Activated CD4-positive, alpha-beta T cell treated with anti-CD3 and anti-CD28 coated beads, Interleukin-2, amount 50 U/mL, for 1 hour (primary cell): ENCODE measurements around the gene EIF3F.
"Not testable (repeated sequence)": the region's sequence is repeated elsewhere in the genome, so short reads cannot be mapped to it uniquely, and the experiment has no call there.

Experiments
- DNase-seq: peaks from one replicate; pipeline ENCODE4 v3.0.0-alpha.2; 2020

Gene EIF3F, protein sequence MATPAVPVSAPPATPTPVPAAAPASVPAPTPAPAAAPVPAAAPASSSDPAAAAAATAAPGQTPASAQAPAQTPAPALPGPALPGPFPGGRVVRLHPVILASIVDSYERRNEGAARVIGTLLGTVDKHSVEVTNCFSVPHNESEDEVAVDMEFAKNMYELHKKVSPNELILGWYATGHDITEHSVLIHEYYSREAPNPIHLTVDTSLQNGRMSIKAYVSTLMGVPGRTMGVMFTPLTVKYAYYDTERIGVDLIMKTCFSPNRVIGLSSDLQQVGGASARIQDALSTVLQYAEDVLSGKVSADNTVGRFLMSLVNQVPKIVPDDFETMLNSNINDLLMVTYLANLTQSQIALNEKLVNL

DNA sequence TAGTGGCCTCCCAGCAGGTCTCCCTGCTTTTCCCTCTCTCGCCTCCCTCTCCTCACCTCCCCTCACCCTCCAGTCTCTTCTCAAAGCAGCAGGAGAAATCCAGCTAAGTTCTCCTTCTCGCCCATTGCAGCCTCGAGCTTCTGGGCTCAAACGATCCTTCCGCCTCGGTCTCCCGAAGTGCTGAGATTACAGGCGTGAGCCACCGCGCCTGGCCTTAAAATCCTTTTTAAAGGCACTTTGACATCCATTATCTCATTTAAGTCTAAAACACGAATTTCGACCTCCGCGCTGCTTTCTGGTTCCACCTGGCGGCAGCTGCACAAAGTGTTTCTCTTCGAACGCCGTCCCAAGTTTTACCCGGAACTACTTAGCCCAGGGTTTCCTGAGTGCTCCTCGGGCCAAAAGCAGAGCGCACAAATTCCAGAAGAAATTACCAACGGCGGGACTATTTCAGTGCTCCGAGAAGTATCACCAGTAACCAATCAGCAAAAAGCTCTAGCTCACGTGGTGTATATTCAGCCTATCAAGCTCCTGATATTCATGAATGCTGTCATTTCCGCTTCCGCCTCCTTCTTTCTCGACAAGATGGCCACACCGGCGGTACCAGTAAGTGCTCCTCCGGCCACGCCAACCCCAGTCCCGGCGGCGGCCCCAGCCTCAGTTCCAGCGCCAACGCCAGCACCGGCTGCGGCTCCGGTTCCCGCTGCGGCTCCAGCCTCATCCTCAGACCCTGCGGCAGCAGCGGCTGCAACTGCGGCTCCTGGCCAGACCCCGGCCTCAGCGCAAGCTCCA lies at the start of gene EIF3F:
EIF3F (plus strand) TSS at position 570 of the 792 bp plus-strand sequence; CDS start at position 586, 16 bp downstream.
- peak; percentile 84 for DNase-seq

DNA sequence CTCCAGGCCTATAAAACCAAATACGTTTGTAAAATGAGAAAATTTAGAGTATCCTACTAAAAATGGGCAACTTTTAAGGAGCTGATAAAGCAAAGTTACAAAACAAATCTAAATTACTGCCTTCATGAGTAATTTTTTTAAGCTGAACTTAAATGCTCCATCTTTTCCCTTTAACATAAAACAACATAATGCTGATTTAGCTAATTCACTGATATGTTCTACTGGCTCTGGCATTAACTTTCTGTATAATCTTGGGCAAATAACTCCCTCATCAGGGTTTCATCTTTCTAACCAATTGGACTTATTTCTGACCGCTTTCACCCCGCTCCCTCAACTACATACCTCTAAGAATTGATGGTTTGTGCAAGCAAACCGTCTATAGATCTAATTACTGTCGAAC lies 46.0 kb upstream of the EIF3F start:
- DNase-seq = no peak

DNA sequence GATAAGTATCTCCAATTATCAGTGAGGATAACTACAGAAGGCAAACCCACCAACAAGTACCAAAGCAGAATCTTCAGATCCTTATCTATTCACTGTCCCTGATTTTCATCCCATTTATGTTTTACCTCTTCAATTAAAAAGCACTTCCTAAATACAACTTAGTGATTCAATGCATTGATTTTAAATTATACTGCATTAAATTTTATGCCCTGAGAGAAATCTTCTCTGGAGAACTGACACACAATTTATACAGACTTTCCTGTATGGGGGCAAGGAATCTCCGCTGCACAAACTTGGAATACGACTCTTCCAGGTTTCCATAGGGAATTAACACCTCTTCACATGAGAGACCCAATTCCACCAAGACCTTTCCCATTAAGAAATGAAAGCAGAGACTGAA lies 45.5 kb upstream of the EIF3F start, which contains the start of gene OR10A3:
OR10A3 (minus strand) TSS at position 101 of the 400 bp plus-strand sequence. CDS start 2,188 bp downstream, outside the sequence.
- DNase-seq = no peak

DNA sequence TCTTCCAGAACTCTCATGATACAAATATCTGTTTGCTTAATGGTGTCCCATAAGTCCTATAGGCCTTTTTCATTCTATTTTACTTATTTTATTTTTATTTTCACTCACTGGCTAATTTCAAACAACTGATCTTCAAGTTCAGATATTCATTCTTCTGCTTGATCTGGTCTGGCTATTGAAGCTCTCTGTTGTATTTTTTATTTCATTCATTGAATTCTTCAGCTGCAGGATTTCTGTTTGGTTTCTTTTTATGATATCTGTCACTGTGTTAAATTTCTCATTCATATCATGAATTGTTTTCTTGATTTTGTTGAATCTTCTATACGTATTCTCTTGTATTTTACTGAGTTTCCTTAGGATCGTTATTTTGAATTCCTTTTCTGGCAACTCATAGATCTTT lies 43.0 kb upstream of the EIF3F start:
- no peak for DNase-seq

DNA sequence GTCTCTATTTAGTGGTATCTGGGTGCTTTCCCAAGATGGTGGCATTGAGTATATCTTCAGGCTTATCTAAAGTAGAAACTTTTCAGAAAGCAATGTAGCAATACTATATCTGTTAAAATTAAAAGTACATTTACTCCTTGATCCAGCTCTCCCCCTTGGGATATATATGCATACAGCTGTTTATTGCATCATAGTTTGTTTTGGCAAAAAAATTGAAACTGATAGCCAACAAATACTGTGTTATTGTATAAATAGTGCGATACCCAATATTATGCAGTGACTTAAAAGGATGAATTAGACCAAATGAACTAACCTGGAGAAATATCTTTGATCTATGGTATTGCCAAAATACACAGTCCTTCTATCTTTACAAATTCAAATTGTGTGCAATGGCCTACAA lies 37.2 kb upstream of the EIF3F start:
- no peak for DNase-seq

DNA sequence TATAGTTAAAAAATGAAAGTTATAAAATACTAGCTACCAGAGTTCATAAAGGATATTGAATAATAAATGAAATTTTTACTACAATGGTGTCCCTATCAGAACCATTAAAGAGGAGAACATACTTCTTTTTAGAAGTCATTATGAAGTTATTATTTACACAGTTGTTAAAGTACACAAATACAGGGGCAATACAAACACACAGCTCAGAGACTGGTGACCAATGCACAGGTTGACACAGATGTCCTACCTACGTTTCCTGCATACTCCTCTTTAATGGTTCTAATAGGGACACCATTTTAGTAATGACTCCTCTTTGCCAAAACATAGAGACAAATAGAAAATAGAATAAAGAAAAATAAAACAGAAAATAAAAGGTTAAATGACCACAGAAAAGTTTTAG lies 31.9 kb upstream of the EIF3F start:
- no peak for DNase-seq

DNA sequence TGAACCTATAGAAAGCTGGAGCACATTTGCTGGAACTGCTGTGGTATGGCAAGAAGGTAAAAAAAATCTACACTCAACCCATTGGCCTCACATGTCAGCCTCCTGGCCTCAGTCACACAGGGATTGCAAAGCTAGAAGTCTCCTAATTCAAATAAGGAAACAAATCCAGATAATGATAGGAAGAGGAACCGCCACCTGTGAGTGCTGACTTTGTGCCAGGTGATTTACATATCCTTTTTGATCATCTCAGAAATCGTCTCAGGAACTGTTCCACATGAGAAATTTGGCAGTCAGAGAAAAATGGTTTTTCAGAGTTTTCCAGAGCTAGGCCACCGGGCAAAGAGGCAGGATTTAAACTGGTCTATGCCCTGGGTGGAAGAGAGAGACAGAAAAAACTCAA lies 22.9 kb upstream of the EIF3F start:
- no peak for DNase-seq

DNA sequence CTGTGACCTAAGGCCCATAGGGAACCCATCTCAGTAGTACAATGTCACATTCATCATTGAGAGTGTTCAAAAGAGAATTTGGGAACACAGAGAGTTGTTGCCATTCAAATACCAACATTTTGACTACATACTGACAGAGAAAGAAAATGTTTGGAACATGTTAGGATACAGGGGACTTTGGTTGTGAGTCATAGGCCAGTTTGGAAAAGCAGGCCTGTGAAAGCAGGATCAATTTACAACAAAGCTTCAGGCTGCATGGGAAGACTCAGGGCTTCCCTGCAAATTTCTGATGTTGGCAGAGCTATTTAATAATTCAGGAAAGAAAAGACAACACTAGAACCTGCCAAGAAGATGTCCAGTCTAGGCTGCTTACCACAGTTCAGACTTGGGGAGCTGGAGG lies 22.3 kb upstream of the EIF3F start:
- no peak for DNase-seq

DNA sequence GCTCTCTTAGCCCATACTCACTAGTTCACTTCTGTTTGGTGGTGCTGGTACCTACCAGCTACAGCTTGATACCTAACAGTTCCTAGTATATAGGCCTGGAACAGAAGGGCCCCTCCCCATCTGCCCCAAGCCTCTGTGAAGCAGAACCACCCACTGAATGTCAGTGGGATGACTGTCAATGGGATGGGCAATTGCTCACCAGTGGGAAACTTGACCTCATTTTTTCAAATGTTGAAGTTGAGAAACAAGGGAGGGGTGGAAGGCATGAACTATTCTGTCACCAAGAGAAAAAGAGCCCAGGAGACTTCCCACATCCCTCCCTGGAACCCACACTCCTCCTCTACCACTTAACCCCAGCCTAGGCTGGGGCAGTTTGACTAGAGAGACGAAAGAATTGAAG lies 21.8 kb upstream of the EIF3F start, which contains the start of gene NLRP10:
NLRP10 (minus strand) TSS at position 62 of the 400 bp plus-strand sequence. CDS start 1,952 bp downstream, outside the sequence.
- no peak for DNase-seq

DNA sequence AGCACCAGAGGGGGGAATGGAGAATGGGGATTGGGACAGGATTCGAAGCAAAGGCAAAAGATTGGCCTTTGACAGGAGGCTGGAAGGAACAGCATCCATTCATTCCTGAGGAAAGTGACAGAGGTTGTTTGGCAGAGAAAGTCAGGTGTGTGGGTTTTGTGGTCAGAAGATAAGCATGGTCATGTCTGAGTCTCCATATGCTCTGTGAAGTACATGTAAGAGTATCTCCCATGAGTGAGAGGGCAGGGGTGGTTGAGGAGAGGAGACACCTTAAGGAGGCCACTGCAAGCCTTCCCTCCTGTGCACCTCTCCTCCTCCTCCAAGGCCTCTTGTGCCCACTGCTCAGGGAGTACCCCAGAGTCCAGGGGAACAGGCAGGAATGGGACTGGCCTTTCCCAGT lies 20.0 kb upstream of the EIF3F start:
- DNase-seq = no peak

DNA sequence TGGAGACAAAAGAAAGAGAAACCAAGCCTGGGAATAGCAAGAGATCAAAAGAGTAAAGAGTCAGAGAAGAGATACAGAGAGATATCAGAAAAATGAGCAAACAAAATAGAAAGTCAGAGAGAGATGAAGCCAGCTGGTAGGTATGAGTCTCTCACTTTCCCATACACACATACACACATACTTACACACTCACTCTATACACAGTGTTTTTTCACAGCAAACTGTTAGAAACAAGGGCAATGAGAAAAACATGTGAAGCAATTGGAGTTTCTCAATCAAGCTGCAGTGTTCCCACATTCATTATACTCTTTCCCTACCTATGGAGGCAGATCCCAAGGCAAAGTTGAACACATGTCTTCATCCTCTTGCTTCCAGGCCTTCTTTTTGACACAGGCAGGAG lies 19.3 kb upstream of the EIF3F start:
- no peak for DNase-seq

DNA sequence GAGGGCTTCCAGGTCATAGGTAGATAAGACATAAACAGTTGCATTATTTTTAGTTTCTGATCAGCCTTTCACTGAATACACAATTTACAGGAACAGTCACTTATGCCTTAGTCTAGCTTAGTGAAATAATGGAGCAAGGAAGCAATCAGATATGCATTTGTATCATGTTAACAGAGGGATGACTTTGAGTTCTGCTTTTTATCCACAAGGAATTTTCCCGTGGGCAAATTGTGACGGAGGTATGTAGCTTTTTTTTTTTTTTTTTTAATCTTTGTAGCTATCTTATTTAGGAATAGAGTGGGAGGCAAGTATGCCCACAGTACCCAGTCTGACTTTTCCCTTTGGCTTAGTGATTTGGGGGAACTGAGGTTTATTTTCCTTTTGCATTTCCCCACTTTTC lies 18.5 kb upstream of the EIF3F start:
- no peak for DNase-seq

DNA sequence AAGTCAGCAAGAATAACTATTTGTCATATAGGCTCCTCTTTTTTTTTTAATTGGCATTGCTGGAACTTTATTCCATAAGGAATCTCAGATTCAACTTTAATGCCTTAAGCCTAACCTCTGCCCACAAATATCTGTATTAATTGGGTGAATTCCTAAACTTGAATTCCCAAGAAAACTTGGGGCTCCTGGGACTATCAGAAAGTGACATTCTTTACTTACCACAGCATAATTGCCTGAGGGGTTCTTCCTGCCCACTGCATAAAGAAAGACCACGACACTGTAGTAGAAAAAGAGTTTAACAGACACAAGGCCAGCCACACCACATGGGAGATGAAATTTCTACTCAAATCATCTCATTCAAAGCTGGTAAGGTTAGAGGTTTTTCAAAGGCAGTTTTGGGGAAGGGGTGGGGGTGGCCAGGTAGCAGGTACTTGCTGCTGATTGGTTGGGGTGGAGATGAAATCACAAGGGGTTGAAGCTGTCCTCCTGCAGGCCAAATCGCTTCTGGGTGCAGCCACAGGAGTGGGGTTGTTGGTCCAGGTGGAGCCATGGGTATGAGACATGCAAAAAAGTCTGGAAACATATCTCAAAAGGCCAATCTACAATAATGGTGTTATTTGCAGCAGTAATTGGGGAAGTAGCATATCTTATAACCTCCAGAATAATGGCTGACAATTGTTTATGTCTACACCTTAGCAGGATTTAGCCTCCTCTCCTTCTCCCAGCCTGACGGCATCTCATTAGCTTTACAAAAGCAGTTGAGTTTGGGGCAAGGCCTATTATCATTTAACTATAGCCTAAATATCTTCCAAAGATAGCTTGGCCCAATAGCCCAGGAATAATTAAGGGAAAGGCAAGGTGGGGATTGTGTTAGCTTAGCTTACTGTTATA lies 17.1 kb upstream of the EIF3F start:
- DNase-seq = no peak

DNA sequence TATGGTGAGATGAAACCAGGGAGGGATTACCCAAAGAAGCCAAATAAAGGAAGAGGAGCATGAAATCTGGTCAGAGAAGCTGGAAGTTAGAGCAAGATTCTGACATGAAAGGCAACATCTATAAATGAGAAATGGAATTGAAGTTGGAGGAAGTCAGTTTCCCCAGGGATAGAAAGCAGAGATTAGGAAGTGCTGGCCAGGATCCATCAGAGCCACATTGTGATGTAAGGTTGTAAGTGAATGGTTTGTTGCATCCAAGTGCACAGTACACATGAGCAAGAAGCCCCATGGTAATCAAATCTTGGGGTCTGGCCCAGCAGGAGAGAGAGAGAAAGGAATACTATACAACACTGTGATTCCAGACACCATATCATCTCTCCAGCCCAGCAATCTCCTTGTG lies 15.3 kb upstream of the EIF3F start:
- no peak for DNase-seq

DNA sequence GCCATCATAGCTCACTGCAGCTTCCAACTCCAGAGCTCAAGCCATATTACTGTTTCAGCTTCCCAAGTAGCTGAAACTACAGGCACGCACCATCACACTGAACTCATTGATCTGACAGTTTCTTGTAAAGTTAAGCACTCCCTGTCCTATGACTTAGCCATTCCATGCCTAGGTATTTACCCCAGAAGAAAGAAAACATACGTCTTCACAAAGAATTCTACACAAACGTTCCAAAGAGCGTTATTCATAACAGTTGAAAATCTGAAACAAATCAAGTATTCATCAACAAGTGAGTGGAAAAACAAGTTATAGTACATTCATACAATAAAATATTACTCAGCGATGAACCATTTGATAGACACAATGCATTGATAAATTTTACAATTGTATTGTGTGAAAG lies 14.1 kb upstream of the EIF3F start:
- DNase-seq = no peak

DNA sequence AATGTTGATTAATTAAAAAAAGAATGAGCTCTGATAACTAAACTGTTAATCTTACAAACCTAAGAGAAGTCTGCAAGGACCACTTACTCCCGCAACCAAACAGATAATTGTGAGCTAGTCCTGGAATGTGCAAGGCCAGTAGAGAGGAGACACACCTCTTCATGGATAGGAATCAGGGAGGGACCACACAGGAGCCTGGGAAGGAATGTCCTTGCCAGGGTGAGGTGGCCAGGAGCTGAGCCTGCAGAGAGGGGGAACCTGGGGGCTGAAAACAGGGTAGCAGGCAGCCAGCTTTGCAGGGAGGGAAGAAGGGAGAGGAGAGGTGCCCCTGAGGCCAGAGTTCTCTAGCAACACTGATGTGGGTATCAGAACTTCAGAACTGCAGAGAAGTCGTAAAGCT lies 12.5 kb upstream of the EIF3F start:
- no peak for DNase-seq

DNA sequence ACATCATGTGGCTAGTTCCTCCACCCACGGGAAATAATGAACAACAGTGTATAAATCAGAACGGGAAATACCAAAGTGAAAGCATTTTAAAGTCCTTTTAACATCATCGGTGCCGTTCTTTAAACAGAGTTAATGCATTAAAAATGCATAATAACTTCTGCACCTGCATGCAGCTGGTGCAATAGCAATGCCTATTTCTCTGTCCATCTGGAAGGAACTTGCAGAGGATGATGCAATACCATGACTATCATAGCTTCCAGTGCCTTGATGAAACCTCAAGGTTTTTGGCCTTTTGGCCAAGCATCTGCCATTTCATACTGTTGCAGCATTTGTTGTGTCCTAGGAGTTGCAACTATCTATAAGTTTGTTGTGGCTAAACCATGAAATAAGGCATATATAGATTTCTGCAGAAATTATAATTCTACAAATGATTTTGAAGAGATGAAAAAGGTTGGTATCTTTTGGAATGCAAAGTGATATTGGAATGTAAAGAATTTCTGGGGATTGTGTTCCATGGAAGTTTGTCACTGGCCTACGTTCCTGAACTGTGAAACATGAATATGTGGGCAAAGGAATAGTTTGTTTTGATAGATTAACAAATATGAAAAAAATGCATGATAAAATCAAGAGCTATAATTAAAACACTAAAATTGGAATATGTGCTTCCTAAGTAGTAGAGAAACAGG lies 9.8 kb upstream of the EIF3F start:
- DNase-seq = no peak

DNA sequence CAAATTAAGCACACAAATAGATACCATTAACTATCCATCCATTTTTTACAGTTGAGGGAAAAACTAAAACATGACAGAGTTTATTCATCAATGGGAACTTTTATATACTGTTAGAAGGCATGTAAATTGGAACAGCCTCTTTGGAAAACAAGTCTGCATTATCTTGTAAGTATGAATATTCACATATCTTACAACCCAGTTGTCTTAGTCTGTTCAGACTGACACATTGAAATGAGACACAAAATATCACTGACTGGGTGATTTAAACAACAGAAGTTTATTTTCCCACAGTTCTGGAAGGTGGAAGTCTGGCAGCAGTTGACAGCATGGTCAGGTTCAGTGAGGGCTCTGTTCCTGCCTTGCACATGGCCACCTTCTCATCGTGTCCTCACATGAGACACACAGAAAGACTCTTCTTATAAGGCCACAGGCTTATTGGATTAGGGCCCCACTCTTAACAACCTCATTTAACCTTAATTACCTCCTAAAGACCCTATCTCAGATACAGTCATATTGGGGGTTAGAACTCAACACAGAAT lies 5.4 kb upstream of the EIF3F start:
- no peak for DNase-seq

DNA sequence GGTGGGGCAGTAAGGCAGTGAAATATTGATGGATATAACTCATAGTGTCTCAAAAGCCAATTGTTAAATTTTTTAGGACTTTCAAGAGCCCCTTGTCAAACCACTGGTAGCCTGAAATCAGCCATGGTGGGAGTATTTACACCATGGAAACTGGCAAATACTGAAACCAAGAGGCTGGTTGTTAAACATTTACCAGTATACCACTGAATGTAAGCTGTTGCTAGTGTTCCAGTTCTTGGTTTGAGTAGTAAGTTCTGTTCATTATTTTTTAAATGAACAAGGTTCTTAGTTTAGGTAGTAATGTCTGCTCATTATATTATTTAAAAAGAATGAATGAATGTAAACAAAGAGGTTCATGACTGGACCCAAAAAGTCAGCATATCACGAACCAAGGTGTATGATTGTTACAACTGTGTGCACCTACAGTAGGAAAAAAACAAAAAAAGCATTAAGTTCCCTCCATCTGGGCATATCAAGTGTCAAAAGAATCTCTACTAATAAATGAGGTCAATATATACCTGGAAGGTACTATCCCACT lies 4.5 kb upstream of the EIF3F start:
- DNase-seq = no peak

DNA sequence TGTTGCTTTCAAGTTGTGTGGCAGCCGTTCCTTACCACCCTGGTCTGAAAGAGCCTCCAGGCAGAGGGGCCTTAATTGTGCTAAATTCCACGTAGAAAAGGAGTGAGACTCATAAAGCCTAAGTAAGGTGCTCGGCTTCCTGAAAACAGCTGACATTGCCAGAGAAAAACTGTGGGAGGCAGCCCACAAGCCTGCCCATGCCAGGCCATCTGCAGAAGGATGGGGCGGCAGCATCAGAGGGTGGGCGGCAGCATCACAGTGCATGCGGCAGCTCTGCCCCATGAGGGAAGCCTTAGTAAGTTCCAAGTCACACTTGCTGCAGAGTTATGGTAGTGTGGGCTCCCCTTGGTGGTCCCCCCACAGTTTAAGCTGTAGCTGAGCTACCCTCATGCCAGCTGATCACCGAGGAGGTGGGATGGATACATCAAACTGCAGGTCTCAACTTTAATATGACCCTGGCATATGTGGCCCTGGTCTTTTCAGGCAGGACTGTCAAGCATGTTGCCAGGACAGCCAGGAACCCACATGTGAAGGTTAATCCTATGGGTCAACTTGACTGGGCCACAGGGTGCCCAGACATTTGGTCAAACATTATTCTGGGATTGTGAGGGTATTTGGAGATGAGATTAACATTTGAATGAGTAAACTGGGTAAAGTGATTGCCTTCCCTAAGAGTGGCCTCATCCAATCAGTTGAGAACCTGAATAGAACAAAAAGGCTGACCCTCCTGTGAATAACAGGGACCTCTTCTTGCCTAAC lies 3.1 kb upstream of the EIF3F start:
- DNase-seq = no peak

DNA sequence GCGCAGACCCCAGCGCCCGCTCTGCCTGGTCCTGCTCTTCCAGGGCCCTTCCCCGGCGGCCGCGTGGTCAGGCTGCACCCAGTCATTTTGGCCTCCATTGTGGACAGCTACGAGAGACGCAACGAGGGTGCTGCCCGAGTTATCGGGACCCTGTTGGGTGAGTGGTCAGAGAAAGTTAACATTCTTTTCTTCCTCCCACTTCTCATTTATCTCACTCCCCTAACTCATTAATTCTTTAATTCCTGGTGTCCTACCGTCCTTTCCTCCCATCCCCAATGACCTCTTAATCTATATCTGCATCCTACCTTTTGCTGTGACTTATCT lies 385 bp downstream of the EIF3F start:
- DNase-seq = not testable (repeated sequence)
